ENCODE results near the gene ANAPC1. TPM values are rescaled to one million over a fixed set of nuclear protein-coding genes. Genes with fewer than 3 reads are reported as not detected.

The ANAPC1 gene
- total and polyA plus RNA-seq, 9 of the 15 experiments (the other 6 are each of a cell fraction or from before 2014, with no cell fraction given) = 14.0 to 126 (median 78.2) TPM

GRCh38 chr2:111903516-111903915, 19.5 kb upstream of the ANAPC1 start:
- POLR2A ChIA-PET = interaction anchor here (0.6 to 1.2 kb wide), 5 partner anchors 16 to 361 kb away, joined by 3 to 4 read pairs (median 3); no protein-coding TSS in a partner anchor
- no peak for TF ChIP-seq ARID3B (CRISPR knock-in tag; IDR thresholded peaks at IDR 0.05; ENCODE audit: borderline replicate concordance)
- TF ChIP-seq TAF9B (IDR thresholded peaks at IDR 0.05; ENCODE audit: partially characterized antibody) = no peak
- TF ChIP-seq ZNF3 (CRISPR knock-in tag; IDR thresholded peaks at IDR 0.05) = no peak
- TF ChIP-seq SIX5 (IDR thresholded peaks at IDR 0.05; ENCODE audit: borderline replicate concordance in 1 of 2, insufficient read depth in 1 of 2, low read depth in 1 of 2, low read length in 2 of 2) = no peak
- no peak for TF ChIP-seq USF2 (CRISPR knock-in tag; IDR thresholded peaks at IDR 0.05)
- no peak for TF ChIP-seq ZNF124 (CRISPR knock-in tag; IDR thresholded peaks at IDR 0.05)
- no peak for TF ChIP-seq CHD7 (IDR thresholded peaks at IDR 0.05; ENCODE audit: low read depth, low read length)

More at GRCh38 chr2:111903516-111903915, 19.5 kb upstream of the ANAPC1 start:
- ATAC-seq = no peak
- peak in 1 of 4 experiments; percentile 2 for DNase-seq (ENCODE audit: extremely low read depth in 1 of 4, low spot score in 3 of 4)
- intact Hi-C loops (cut with micrococcal nuclease) (no loop called here), in situ Hi-C loops (cut with MboI) (loop anchor here (10.0 kb wide), 1 partner anchor 681 kb away; the partner anchor contains the start of gene CHCHD5)
- Histone ChIP-seq H3K36me3 (ENCODE audit: control insufficient read depth, insufficient read depth, low read length) (no peaks in the 10 kb centered on the region), H2AFZ (ENCODE audit: low read depth, low read length) (peak overlapping the region; percentile 53; the same call in 1 of the 2 replicates), H3K27me3 (ENCODE audit: control insufficient read depth in 2 of 2, insufficient read depth in 2 of 2, low read length in 2 of 2) (peaks cover 0 to 6% of the 10 kb centered on the region in 2 experiments; a peak in 2 of 5 replicates), H3K27ac (ENCODE audit: extremely low read depth, low read depth, low read length) (no peak overlapping the region), H3K4me2 (ENCODE audit: insufficient read depth, low read length) (no peak overlapping the region), H3K9me3 (replicated peaks; ENCODE audit: control insufficient read depth, insufficient read depth, low read depth, low read length) (no peaks in the 10 kb centered on the region), H3K4me3 (no peak overlapping the region), H3K4me1 (replicated peaks in 1 of 2; ENCODE audit: control insufficient read depth in 2 of 2, insufficient read depth in 2 of 2, low read length in 2 of 2) (peaks cover 18 to 31% of the 10 kb centered on the region in 2 experiments), H3K9ac (ENCODE audit: insufficient read depth in 1 of 2, low read depth in 2 of 2, low read length in 2 of 2) (no peak overlapping the region), H4K20me1 (replicated peaks; ENCODE audit: control insufficient read depth, insufficient read depth, low read length) (no peaks in the 10 kb centered on the region), H3K9me1 (ENCODE audit: control insufficient read depth, insufficient read depth, low read length) (no peaks in the 10 kb centered on the region), H3K79me2 (ENCODE audit: control insufficient read depth, insufficient read depth, low read length) (no peaks in the 10 kb centered on the region)
- CTCF ChIA-PET (ENCODE audit: low intra/inter-chr PET ratio) = no interaction called here
- no peak for FAIRE-seq
- BruUV-seq (replicated peaks) = no TSS peak
- WGBS (ENCODE audit: insufficient coverage, low coverage, missing lambda C conversion rate) = 39% methylated on average over 3 of the region's 3 CpGs

Measured in K562 (cell line).